Frontal cortex (tissue), 4 donors: ENCODE results near the gene EXOC4. TPM values are rescaled to one million over a fixed set of nuclear protein-coding genes. Genes with fewer than 3 reads are reported as not detected.
"Not testable (repeated sequence)": the region's sequence is repeated elsewhere in the genome, so short reads cannot be mapped to it uniquely, and the experiment has no call there.

Experiments used
- DNase-seq, 2 donors: peaks; one replicate each; pipeline ENCODE4 v3.0.0; 2012; ENCODE audit warnings: low spot score in 2 of 2
- FAIRE-seq: peaks from 2 replicates; lab custom pipeline; 2012; peaks lifted over from hg19 to GRCh38; lab: Jason Lieb, UNC
- total RNA-seq: library from RNA; depleted of rRNA; stranded (reverse); fragments of >200 nt; gene quantifications from one replicate; pipeline ENCODE4 v1.2.3, GENCODE V29; 2014
- donor health status: control.
- donor health status: control.
- donor health status: control.

Gene EXOC4
- total RNA-seq, 1 donor from 2014 or later, result 286 TPM

- FAIRE-seq, result no peak
- no peak for DNase-seq
Measured at GRCh38 chr7:133962646-133963045, 709.8 kb downstream of the EXOC4 start.

GRCh38 chr7:133963629-133964028 is 710.8 kb downstream of the EXOC4 start:
- no peak for DNase-seq

GRCh38 chr7:133971625-133972024 is 718.7 kb downstream of the EXOC4 start:
- no peak for FAIRE-seq
- no peak for DNase-seq

More at GRCh38 chr7:133963629-133964028, 710.8 kb downstream of the EXOC4 start:
- no peak for FAIRE-seq

- DNase-seq (no peak), FAIRE-seq (no peak)
Measured at GRCh38 chr7:133973710-133974109, 720.8 kb downstream of the EXOC4 start.

- DNase-seq (no peak), FAIRE-seq (no peak)
Measured at GRCh38 chr7:133975130-133975529, 722.3 kb downstream of the EXOC4 start.

- FAIRE-seq, result no peak
Measured at GRCh38 chr7:133976140-133976539, 723.3 kb downstream of the EXOC4 start.

GRCh38 chr7:133977409-133978274 is 724.8 kb downstream of the EXOC4 start:
- FAIRE-seq, result no peak

More at GRCh38 chr7:133976140-133976539, 723.3 kb downstream of the EXOC4 start:
- DNase-seq, result no peak

GRCh38 chr7:133978502-133979295 is 725.8 kb downstream of the EXOC4 start:
- FAIRE-seq (no peak), DNase-seq (no peak)

More at GRCh38 chr7:133977409-133978274, 724.8 kb downstream of the EXOC4 start:
- no peak for DNase-seq

GRCh38 chr7:133980804-133981203 is 727.9 kb downstream of the EXOC4 start:
- FAIRE-seq (no peak), DNase-seq (no peak)

GRCh38 chr7:133983685-133984419 is 731.0 kb downstream of the EXOC4 start:
- DNase-seq, result no peak
- FAIRE-seq, result no peak

- FAIRE-seq, result no peak
- no peak for DNase-seq
Measured at GRCh38 chr7:133985300-133985699, 732.4 kb downstream of the EXOC4 start.

- FAIRE-seq (no peak), DNase-seq (no peak)
Measured at GRCh38 chr7:133987582-133987981, 734.7 kb downstream of the EXOC4 start.

GRCh38 chr7:133993547-133993946 is 740.7 kb downstream of the EXOC4 start:
- FAIRE-seq (no peak), DNase-seq (no peak)

- FAIRE-seq, DNase-seq: not testable (repeated sequence)
Measured at GRCh38 chr7:133994100-133994499, 741.2 kb downstream of the EXOC4 start.

- FAIRE-seq, result no peak
- DNase-seq, result no peak
Measured at GRCh38 chr7:133997463-133997862, 744.6 kb downstream of the EXOC4 start.

GRCh38 chr7:133999178-133999577 is 746.3 kb downstream of the EXOC4 start:
- no peak for FAIRE-seq
- DNase-seq, result no peak

GRCh38 chr7:134004829-134005505 is 752.1 kb downstream of the EXOC4 start:
- DNase-seq (no peak), FAIRE-seq (no peak)

- DNase-seq (no peak), FAIRE-seq (no peak)
Measured at GRCh38 chr7:134009314-134010110, 756.6 kb downstream of the EXOC4 start.

GRCh38 chr7:134013249-134013648 is 760.4 kb downstream of the EXOC4 start:
- FAIRE-seq (no peak), DNase-seq (no peak)
